HG03135 (cell line): Measurements from ENCODE around the gene TBC1D24.

Source experiments
- ATAC-seq: cut with Tn5 transposase; IDR thresholded peaks from one replicate; pipeline ENCODE4 v1.9.1; 2021; ENCODE audit warnings: mild to moderate bottlenecking, moderate library complexity; ENCODE audit not compliant: unreplicated experiment

The TBC1D24 gene

DNA sequence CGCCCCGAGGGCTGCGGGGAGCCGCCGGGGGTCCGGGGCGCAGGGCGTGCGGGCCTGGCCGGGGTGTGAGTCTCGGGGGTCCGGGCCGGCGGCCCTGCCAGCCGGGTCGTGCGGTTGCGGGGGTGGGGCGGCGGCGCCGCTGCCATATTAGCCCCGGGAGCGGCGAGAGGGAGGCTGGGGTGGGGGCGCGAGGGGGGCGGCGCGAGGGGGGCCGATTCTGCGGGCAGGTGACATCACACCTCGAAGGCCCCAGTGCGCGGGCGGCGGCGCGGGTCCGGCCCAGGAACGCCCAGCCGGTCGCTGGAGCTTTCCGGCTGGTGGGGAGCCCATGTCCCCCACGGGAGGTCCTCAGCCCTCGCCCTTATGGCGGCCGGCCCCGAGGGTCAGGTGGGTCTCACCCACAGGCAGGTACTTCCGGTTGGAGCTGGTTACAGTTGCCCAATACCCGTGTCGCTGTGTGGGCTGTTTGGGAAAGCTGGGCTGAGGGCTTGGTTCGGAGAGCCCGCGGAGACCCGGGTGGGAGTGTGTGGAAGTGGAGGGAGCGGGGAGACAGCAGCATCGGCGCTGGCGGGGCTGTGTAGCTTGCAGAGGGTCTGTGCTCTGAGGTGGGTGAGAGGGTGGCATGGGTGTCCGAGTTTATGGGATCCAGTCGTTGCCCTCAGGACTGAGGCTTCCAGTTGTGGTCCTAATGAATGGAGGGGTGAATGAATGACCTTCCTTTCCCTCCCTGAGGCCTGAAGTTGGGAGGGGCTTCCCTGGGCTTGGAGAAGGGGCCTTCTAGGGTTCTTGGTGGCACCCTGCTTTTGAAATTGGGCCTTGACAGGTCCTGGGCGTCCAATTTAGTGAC lies 39.6 kb downstream of the TBC1D24 start:
- no peak for ATAC-seq

DNA sequence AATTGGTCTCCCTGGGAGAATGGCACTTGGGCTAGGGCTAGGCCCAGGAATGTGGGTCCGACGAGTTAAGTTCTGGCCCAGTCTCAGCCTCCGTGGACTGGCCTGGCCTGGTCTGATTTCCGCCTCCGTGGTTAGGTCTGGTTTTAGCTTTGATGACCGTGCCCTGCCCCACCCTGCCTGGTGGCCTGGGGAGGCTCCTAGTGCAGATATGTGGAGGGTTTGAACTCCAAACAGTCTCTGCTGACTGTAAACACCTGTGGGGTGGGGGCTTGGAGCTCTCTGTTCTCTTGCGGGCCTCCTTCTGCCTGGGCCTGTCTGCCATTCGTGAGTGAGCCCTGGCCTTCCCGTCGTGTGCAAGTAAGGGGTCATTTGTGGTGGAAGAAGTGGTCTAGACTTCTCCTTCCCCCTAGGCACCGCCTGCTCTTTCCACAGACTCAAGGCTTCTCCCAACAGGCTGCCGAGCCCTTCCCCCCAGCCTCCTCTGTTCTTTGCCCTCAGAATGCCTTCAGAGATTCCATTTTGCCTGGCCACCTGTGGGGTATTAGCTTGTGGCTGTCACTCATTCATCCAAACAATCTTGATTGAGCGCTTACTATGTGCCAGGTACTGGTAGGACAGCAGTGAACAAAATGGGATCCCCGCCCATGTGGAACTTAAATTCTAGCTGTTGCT lies 40.4 kb downstream of the TBC1D24 start:
- no peak for ATAC-seq

GRCh38 chr16:2516391-2517240 lies 41.7 kb downstream of the TBC1D24 start:
- ATAC-seq = no peak

- no peak for ATAC-seq
Measured at GRCh38 chr16:2517954-2518605, 43.2 kb downstream of the TBC1D24 start.

GRCh38 chr16:2518823-2519710 lies 44.1 kb downstream of the TBC1D24 start:
- no peak for ATAC-seq

- ATAC-seq = no peak
Measured at GRCh38 chr16:2519711-2520080, 44.8 kb downstream of the TBC1D24 start.

- ATAC-seq = peak; percentile 40
Measured at GRCh38 chr16:2520097-2520783, 45.3 kb downstream of the TBC1D24 start, which contains the start of gene AMDHD2. Gene AMDHD2, plus strand, starts transcription at chr16:2520371. Its CDS starts 88 bp downstream, at chr16:2520459.

- ATAC-seq = peak; percentile 37
Measured at GRCh38 chr16:2520784-2521531, 46.0 kb downstream of the TBC1D24 start.

DNA sequence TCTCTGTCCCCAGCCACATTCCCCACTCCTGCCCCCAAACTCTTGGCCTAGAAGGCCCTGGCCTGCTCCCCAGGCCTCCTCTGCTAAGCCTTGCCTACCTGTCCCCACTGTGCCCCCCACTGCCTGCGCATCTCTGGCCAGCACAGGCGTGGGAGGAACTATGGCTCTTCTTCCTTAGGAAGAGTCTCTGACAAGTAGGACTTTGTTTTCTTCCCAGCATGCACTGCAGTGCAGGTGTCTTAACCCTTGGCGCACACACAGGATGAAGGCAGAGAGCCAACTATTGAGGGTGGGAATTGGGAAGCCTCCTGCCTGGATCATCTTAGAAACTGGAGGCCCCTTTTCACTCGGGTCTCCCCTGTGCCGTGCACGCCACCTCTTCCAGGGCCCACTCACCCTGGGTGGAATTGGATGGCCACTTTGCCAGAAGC lies 48.9 kb downstream of the TBC1D24 start:
- ATAC-seq = no peak

DNA sequence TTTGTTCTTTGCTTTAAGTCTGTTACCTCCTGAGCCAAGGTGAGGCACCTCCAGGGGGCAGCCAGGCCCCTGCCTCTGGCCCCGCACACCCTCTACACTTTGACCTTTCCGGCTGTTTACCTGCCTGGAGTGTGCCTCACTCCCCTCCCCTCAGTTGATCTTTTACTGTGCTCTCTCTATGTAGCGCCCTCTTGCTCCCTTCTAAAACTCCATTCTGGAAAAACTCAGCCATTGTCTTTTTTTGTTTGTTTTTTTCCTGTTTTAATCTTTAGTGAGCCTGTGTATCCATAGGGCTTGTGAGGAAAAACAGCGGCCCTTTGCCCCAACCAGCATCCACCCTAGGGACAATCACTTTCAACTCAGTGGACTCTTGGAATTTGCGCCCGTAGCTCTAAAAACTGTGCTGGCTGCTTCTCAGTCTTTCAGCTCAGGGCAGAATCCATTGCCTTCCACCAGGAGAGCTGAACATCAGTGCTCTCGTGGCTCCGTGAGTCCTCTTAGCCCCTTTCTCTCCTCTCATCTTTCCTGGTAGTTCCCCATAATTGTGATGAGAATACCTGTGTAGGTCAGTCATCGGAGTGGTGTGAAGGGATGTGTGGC lies 49.5 kb downstream of the TBC1D24 start:
- ATAC-seq = no peak

DNA sequence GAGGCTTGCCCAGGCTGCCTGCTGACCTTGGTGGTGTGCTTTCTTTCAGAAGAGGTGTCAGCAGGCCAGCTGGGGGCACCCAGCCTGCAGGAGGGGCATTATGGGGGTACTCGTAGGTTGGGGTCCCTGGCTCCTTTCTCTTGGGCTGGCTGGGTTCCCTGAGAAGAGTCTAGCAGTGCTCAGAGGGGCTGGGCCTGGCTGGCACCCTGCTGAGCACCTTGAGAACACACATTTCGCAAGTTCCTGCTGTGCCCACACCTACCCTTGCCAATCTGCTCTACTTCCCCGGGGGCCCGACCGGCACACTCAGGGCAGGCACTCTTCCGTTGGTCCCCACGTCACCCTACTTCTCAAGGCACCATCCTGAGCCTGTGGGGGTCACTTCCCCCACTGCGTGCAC lies 51.2 kb downstream of the TBC1D24 start:
- ATAC-seq = no peak

DNA sequence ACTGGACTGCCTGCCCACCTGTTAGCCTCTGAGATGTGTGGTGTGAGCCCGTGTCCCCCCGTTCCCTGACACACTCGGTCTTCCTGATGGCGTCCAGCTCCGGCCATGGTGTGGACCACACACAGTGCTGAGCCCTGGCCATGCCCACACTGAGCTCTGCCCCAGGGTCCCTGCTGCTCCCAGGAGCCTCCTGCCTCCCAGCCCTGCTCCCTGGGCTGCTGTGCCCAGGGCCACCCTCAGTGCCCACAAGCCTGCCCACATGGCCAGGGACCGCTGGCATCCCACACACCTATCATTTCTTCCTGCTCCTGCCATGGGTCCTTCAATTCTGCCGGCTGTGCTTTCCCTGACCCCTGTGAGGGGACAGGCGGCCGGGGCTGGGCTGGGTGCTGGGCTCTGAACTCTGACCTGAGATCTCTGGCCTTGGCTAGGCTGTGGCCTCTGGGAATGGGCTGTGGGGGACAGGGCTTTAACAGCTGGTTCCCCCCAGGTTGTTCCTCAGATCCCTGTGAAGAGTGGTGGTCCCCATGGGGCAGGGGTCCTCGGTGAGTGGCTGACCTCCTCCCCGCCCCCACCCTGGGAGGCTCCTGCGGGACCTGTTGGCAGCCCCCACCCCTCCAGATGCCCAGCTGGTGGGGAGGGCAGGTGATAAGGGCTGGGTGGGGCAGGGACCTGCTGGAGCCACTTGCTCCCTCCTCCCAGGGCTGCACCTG lies 52.3 kb downstream of the TBC1D24 start:
- no peak for ATAC-seq

DNA sequence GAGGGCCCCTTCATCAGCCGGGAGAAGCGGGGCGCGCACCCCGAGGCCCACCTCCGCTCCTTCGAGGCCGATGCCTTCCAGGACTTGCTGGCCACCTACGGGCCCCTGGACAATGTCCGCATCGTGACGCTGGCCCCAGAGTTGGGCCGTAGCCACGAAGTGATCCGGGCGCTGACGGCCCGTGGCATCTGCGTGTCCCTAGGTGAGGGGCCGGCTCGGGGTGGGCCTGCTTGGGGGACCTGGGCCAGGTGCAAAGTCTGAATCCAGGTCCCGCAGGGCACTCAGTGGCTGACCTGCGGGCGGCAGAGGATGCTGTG lies 52.8 kb downstream of the TBC1D24 start:
- ATAC-seq = no peak

DNA sequence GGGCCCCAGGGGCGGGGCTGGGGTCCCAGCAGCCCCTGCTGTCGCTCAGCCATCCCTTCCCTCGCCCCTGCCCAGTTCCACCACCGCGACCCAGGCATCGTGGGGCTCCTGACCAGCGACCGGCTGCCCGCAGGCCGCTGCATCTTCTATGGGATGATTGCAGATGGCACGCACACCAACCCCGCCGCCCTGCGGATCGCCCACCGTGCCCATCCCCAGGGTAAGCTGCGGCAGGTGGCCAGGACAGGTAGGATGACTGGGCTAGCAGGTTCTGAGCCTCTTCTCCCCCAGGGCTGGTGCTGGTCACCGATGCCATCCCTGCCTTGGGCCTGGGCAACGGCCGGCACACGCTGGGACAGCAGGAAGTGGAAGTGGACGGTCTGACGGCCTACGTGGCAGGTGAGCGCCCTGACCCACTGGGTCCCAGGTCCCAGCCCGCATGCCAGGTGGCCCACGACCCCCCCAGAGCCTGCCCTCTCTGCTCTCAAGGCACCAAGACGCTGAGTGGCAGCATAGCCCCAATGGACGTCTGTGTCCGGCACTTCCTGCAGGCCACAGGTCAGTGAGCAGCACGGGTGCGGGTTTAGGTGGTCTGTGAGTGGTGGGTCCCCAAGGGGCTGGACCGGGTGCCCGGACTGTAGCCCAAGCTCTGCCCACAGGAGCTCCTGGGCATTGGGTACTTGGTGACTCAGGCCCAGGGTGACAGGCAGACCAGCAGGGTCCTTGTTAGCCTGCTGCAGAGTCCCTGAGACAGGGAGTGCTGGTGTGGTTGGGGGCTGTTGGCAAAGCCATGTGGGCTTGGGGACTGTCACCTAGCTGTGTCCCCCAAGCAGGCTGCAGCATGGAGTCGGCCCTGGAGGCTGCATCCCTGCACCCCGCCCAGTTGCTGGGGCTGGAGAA lies 53.5 kb downstream of the TBC1D24 start:
- ATAC-seq = no peak

- no peak for ATAC-seq
Measured at GRCh38 chr16:2529061-2529931, 54.4 kb downstream of the TBC1D24 start.
